HG03520 (cell line): ENCODE data around the gene SART1.
"Not testable (repeated sequence)": the region's sequence is repeated elsewhere in the genome, so short reads cannot be mapped to it uniquely, and the experiment has no call there.

Experiments
- ATAC-seq: cut with Tn5 transposase; IDR thresholded peaks from one replicate; pipeline ENCODE4 v1.9.1; 2021; ENCODE audit warnings: mild to moderate bottlenecking, moderate library complexity; ENCODE audit not compliant: unreplicated experiment

SART1 gene

GRCh38 chr11:66014804-66015453 is 53.4 kb downstream of the SART1 start:
- ATAC-seq = no peak

- ATAC-seq = no peak
Measured at GRCh38 chr11:66015454-66015881, 53.9 kb downstream of the SART1 start.

GRCh38 chr11:66015936-66016792 is 54.6 kb downstream of the SART1 start:
- ATAC-seq = no peak

GRCh38 chr11:66016793-66017177 is 55.3 kb downstream of the SART1 start:
- ATAC-seq = no peak

GRCh38 chr11:66017321-66017720 is 55.8 kb downstream of the SART1 start:
- no peak for ATAC-seq

- ATAC-seq = no peak
Measured at GRCh38 chr11:66020212-66020611, 58.7 kb downstream of the SART1 start.

GRCh38 chr11:66020618-66021357 is 59.3 kb downstream of the SART1 start:
- no peak for ATAC-seq

- no peak for ATAC-seq
Measured at GRCh38 chr11:66022401-66023185, 61.1 kb downstream of the SART1 start.

GRCh38 chr11:66023186-66023440 is 61.6 kb downstream of the SART1 start:
- not testable (repeated sequence) for ATAC-seq

GRCh38 chr11:66026017-66026529 is 64.5 kb downstream of the SART1 start, which contains the start of gene CATSPER1:
Gene CATSPER1 (minus strand): TSS chr11:66026479. CDS start chr11:66026379, 100 bp downstream.
- ATAC-seq = no peak
